Stimulated activated effector memory CD8-positive, alpha-beta T cell treated with anti-CD3 and anti-CD28 coated beads, Interleukin-12 subunit alpha, Interleukin-12 subunit beta, amount 100 ng/mL, for 72 hours (primary cell): Measurements from ENCODE around the gene SCGB1D1.

Source experiments
- ATAC-seq: fragments of 150-1000 bp; cut with Tn5 transposase; 2 replicates; pipeline ENCODE4 v1.10.0; 2021
- DNase-seq, 2 donors: peaks; one replicate each; pipeline ENCODE4 v3.0.0; 2021 to 2022; ENCODE audit warnings: low spot score in 2 of 2
- H3K27ac Mint-ChIP-seq: one replicate; pipeline ENCODE4 v1.8.0; 2022; ENCODE audit warnings: mild to moderate bottlenecking, mixed read lengths
- H3K36me3 Mint-ChIP-seq: one replicate; pipeline ENCODE4 v1.8.0; 2022; ENCODE audit warnings: mild to moderate bottlenecking, mixed read lengths
- H3K4me1 Mint-ChIP-seq: one replicate; pipeline ENCODE4 v1.8.0; 2022; ENCODE audit warnings: mixed read lengths
- H3K4me3 Mint-ChIP-seq: one replicate; pipeline ENCODE4 v1.8.0; 2022; ENCODE audit warnings: mild to moderate bottlenecking, mixed read lengths
- H3K9me3 Mint-ChIP-seq: one replicate; pipeline ENCODE4 v1.8.0; 2022; ENCODE audit warnings: mixed read lengths

SCGB1D1 gene

DNA sequence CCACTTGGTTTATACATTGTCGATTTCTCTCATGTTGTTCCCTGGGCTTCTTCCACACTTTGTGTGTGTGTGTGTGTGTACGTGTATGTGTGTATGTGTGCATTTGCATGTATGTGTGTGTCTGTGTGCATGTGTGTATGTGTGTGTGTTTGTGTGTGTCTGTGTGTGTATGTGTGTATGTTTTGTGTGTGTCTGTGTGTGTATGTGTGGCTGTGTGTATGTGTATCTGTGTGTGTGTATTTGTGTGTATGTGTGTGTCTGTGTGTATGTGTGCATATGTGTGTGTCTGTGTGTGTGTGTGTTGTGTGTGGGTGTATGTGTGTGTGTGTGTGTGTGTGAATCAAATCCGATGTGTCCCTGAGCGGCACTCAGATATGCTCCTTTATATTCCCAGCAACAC is 47.5 kb downstream of the SCGB1D1 start:
- ATAC-seq (no peak), DNase-seq (no peak)
- Mint-ChIP-seq H3K9me3 (no peaks in the 10 kb centered on the region), H3K4me3 (no peak overlapping the region), H3K36me3 (no peaks in the 10 kb centered on the region), H3K27ac (no peak overlapping the region), H3K4me1 (no peaks in the 10 kb centered on the region)

DNA sequence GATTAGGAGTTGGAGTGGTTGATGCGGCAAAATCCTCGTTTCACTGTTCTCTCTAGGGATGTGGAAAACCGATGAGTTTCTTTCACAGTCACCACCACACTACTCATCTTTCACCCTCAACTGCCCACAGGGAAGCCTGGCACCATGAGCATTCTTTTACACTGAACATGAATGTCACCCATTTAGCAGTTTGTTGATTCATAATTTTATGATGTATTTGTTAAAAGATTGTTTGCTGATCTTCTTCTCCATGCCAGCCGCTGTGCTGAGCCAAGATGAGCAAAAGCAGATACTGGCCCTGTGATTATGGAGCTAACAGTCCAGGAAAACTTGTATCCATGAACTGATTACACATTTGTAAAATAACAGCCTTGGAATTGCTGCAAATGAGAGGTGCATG is 48.1 kb downstream of the SCGB1D1 start:
- Mint-ChIP-seq H3K27ac (no peak overlapping the region), H3K9me3 (no peaks in the 10 kb centered on the region), H3K4me3 (no peak overlapping the region), H3K4me1 (no peaks in the 10 kb centered on the region), H3K36me3 (no peaks in the 10 kb centered on the region)
- no peak for DNase-seq
- ATAC-seq, result no peak

DNA sequence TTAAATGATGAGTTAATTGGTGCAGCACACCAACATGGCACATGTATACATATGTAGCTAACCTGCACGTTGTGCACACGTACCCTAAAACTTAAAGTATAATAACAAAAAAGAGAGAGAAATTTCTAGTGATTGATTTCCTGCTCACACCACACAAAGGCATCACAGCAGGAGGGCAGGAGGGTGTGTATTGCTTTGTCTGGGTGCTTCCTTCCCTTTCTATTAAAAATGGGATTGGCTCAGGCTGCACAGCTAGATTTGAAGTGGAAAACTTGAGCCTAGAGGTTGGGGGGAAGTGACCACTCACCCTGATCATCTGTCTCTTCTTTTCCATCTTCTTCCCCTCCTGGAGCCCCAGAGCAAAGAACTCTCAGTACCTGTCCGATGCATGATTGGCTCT is 51.1 kb downstream of the SCGB1D1 start:
- Mint-ChIP-seq H3K4me3 (no peak overlapping the region), H3K36me3 (no peaks in the 10 kb centered on the region), H3K9me3 (no peaks in the 10 kb centered on the region), H3K27ac (no peak overlapping the region), H3K4me1 (no peaks in the 10 kb centered on the region)
- ATAC-seq, result no peak
- DNase-seq, result no peak

DNA sequence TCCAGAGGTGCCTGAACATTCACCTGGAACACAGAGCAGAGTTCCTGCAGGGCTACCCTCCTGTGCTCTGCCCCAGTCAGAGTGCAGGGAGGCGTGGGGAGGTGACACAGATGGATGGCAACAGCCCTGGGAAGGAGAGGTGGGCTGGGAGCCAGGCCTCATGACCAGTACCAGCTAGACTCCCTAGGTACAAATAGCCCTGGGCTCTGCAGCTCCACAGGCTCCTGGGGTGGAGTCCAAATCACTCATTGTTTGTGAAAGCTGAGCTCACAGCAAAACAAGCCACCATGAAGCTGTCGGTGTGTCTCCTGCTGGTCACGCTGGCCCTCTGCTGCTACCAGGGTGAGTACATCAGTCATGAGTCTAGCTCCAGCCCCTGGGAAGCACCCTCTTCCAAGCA is 52.0 kb downstream of the SCGB1D1 start, which contains the start of gene SCGB1D2:
Gene SCGB1D2 (plus strand): TSS at position 219 of the 400 bp plus-strand sequence. CDS start 69 bp downstream, at position 288.
- no peak for ATAC-seq

More for the DNA sequence above, 52.0 kb downstream of the SCGB1D1 start, which contains the start of gene SCGB1D2:
- Mint-ChIP-seq H3K27ac (no peak within 1 kb of the TSS), H3K36me3 (no peaks in the 10 kb centered on the region), H3K4me1 (no peaks in the 10 kb centered on the region), H3K9me3 (no peaks in the 10 kb centered on the region), H3K4me3 (no peak within 1 kb of the TSS)
- no peak for DNase-seq
